ENCODE measurements around the gene PSEN2.

DNA sequence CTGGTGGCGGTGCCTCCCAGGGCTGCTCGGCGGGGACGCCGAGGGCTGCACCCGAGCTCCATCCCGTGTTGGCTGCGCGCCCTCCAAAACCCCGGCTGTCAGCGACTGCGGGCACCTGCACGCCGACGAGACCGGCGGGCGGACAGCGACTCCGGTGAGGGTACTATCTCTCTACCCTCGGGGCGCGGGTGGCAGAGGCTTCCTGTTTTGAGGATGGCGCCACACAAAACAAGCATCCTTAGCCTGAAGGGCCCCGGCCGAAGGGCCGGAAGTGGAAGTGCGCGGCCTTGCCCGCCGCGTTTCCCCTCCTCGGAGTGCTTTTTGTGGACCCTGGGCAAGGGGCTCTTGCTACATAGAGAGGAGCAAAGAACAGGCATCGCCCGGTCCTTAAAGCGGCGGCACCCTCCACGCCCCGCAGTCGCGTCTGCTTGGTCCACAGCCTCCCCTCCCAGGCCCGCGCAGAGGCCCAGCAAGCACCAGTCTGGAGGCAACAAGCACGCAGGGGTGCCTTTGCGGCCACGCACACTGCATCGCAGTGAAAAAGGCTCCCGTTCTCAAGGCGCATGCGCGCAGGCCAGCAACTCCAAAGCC, 69.1 kb downstream of the PSEN2 start:
- TF ChIP-seq CTCF (conservative IDR thresholded peaks at IDR 0.05; ENCODE audit: low read length) (0 out of 2 replicates have a peak, but pooled peaks have one; percentile 23), EZH2phosphoT487 (IDR thresholded peaks at IDR 0.05; ENCODE audit: borderline replicate concordance, low read depth, low read length) (no peak)
